CD4-positive, alpha-beta memory T cell (primary cell): ENCODE measurements around the gene TAF3. TPM values are rescaled to one million over a fixed set of nuclear protein-coding genes. Genes with fewer than 3 reads are reported as not detected.

Experiments
- CTCF ChIA-PET: fragments of 350-600 bp; sonication (Branson Sonifier 250); formaldehyde crosslinking; loops from one replicate; lab custom pipeline; 2021; ENCODE audit warnings: inconsistent platforms; ENCODE audit not compliant: partially characterized antibody; lab: Charles Lee
- POLR2A ChIA-PET: fragments of 350-600 bp; sonication (Branson Sonifier 250); formaldehyde crosslinking; loops from one replicate; lab custom pipeline; 2021; ENCODE audit not compliant: partially characterized antibody; lab: Charles Lee
- DNase-seq, 5 donors: peaks; one replicate each; pipeline versions ENCODE4 v3.0.0 to v3.0.0-alpha.2; 2020 to 2022; ENCODE audit warnings: mixed read lengths in 1 of 5
- H3K27ac ChIP-seq: one replicate; pipeline ENCODE4 v1.7.0; 2013; ENCODE audit warnings: low read depth, low read length
- H3K27me3 ChIP-seq: 2 replicates; pipeline ENCODE4 v1.7.0; 2013; ENCODE audit warnings: mild to moderate bottlenecking, low read length, moderate library complexity; ENCODE audit not compliant: insufficient read depth
- H3K36me3 ChIP-seq: 2 replicates; pipeline ENCODE4 v1.7.0; 2013; ENCODE audit warnings: mild to moderate bottlenecking, low read length, moderate library complexity; ENCODE audit not compliant: insufficient read depth
- H3K4me1 ChIP-seq: 2 replicates; pipeline ENCODE4 v1.7.0; 2013; ENCODE audit warnings: mild to moderate bottlenecking, low read length, moderate library complexity; ENCODE audit not compliant: insufficient read depth
- H3K4me3 ChIP-seq, 2 donors: one replicate each; pipeline ENCODE4 v1.7.0; 2013; ENCODE audit warnings: low read length in 2 of 2, mild to moderate bottlenecking in 1 of 2
- H3K9me3 ChIP-seq, 2 donors: one replicate each; pipeline ENCODE4 v1.7.0; 2013; ENCODE audit warnings: low read length in 2 of 2, control low read depth in 1 of 2; ENCODE audit not compliant: control insufficient read depth in 1 of 2
- H3K27ac Mint-ChIP-seq, 7 donors: one replicate each; pipeline ENCODE4 v1.8.0; 2020 to 2021; ENCODE audit warnings: mixed read lengths in 7 of 7, mild to moderate bottlenecking in 6 of 7, inconsistent platforms in 3 of 7, moderate library complexity in 3 of 7
- H3K27me3 Mint-ChIP-seq, 2 donors: one replicate each; pipeline ENCODE4 v1.8.0; 2020 to 2021; ENCODE audit warnings: mixed read lengths in 2 of 2
- H3K36me3 Mint-ChIP-seq, 2 donors: one replicate each; pipeline ENCODE4 v1.8.0; 2020 to 2021; ENCODE audit warnings: mixed read lengths in 2 of 2, inconsistent platforms in 1 of 2, mild to moderate bottlenecking in 1 of 2
- H3K4me1 Mint-ChIP-seq, 4 donors: one replicate each; pipeline ENCODE4 v1.8.0; 2020 to 2021; ENCODE audit warnings: mixed read lengths in 4 of 4, mild to moderate bottlenecking in 1 of 4
- H3K4me3 Mint-ChIP-seq, 8 donors: one replicate each; pipeline ENCODE4 v1.8.0; 2020 to 2021; ENCODE audit warnings: mixed read lengths in 8 of 8, mild to moderate bottlenecking in 7 of 8, moderate library complexity in 6 of 8, inconsistent platforms in 3 of 8
- H3K9me3 Mint-ChIP-seq, 8 donors: one replicate each; pipeline ENCODE4 v1.8.0; 2020 to 2021; ENCODE audit warnings: mixed read lengths in 8 of 8, mild to moderate bottlenecking in 5 of 8, inconsistent platforms in 3 of 8, moderate library complexity in 1 of 8
- intact Hi-C: fragments of 100-400 bp; cut with micrococcal nuclease; formaldehyde crosslinking; loops from one replicate; pipeline ENCODE4 v1.15.1; 2023
- polyA plus RNA-seq, 2 donors: library from polyadenylated mRNA; unstranded; fragments of 300-500 nt; fragmentation: Illumina TruSeq; gene quantifications; one replicate each; pipeline ENCODE4 v1.2.3, GENCODE V29; 2021
- total RNA-seq, 2 experiments: library from RNA; stranded (reverse); gene quantifications; one replicate each; pipeline ENCODE4 v1.2.3, GENCODE V29; 2021

TAF3 gene
- total and polyA plus RNA-seq, 4 experiments from 2014 or later = 3.0 to 21.8 (median 18.5) TPM

DNA sequence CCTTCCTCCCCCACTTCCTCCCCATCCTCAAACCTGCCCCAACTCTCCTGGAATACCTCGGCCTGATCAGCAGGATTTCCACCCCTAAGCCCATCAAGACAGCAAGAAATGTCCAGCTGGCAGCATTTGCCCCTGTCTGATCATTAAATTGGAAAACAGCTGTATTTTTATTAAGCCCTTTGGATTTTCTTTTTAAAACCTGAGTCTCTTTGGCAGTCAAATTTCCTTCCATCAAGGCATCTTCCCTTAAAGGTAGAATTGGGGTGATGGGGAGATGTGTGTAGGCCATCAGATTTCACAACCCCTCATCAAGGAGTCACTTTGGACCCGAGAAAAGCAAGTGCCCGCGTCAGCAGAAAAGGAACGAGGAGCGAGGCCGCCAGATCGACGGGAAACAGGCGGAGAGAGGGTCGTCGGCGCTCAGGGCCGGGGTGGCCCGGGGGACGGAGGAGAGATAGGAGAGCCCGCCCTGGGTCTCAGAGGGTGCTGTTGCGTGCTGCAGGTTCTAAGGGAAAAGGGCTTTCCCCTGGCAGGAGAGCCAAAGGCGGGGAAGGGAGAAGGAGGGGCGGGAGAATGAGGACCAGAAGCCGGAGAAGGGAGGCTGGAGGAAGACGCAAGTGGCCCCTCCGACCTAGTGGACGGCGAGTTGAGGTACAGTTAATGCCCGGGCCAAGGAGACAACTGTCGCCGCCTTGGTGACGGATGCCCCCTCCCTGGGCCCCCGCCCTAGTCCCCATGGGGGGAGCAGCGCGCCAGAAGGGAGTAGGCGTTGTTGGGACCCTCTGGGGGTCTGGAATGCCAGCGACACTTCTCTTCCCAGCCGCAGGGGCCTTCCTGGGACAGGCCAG is 224.6 kb downstream of the TAF3 start:
- CTCF ChIA-PET = interaction anchor here (0.7 to 0.9 kb wide), 2 partner anchors 430 to 1166 kb away, joined by 3 to 4 read pairs; no protein-coding TSS in a partner anchor
- POLR2A ChIA-PET = interaction anchor here (1.2 to 1.6 kb wide), 4 partner anchors 8 to 289 kb away, joined by 3 to 5 read pairs (median 4); partner anchors contain the start of gene GATA3
- H3K9me3 Mint-ChIP-seq = peaks cover 0 to 38% (median 14%) of the 10 kb centered on the region in 8 donors
- peak overlapping the region in 5 of 7 donors; percentile 3 to 87 (median 43) for H3K27ac Mint-ChIP-seq
- peaks cover 39 to 81% (median 57%) of the 10 kb centered on the region in 4 donors for H3K4me1 Mint-ChIP-seq
- peaks cover 0 to 1% of the 10 kb centered on the region in 2 donors for H3K36me3 Mint-ChIP-seq
- DNase-seq = no peak
- H3K4me3 ChIP-seq = no peak overlapping the region
- peaks cover 97% of the 10 kb centered on the region for H3K27me3 ChIP-seq
- H3K9me3 ChIP-seq = no peaks in the 10 kb centered on the region
- H3K36me3 ChIP-seq = no peaks in the 10 kb centered on the region
- intact Hi-C loops = no loop called here
- peak overlapping the region in 5 of 8 donors; percentile 9 to 75 (median 28) for H3K4me3 Mint-ChIP-seq
- H3K4me1 ChIP-seq = peaks cover 63% of the 10 kb centered on the region
- H3K27ac ChIP-seq = no peak overlapping the region
- H3K27me3 Mint-ChIP-seq = peaks cover 86 to 90% of the 10 kb centered on the region in 2 donors

DNA sequence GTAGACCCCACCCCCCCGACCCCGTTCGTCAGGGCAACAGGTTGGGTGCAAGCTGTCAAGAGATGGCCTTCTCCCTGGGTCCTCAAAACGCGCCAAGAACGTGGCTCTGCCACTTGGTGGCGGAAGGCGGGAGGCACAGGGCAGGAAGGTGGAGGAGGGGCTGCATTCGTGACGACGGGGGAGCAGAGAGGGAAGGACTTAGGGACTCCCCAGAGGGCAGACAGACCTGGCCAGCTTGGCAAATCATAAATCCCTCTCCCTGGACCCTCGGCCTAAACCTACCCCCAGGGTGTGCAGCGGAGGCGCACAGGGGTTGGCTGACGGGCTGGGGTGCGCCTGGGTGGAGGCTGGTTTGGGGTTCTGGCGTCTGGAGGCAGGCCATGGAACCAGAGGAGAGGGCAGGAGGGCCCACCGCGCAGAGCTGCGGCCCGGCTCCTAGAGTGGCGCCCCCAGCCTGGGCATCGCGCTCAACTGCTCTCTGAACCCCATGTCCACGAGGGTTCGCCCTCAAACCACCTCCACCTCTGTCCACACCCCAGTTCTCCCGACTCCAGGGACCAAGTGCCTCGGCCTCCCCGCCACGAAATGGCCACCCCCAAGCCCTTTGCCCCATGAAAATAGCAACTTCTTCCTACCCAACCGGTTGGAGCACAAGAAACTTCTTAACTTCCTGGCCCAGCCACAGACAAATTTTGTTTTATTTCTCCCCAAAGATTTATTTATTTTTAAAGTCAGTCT is 225.4 kb downstream of the TAF3 start:
- H3K36me3 ChIP-seq = no peaks in the 10 kb centered on the region
- peaks cover 0 to 4% of the 10 kb centered on the region in 2 donors for H3K36me3 Mint-ChIP-seq
- peak overlapping the region in 5 of 7 donors; percentile 19 to 82 (median 79) for H3K27ac Mint-ChIP-seq
- peak in 3 of 5 donors; percentile 49 to 65 (median 53) for DNase-seq
- peaks cover 67% of the 10 kb centered on the region for H3K4me1 ChIP-seq
- intact Hi-C loops = no loop called here
- H3K9me3 Mint-ChIP-seq = peaks cover 0 to 32% (median 9%) of the 10 kb centered on the region in 8 donors
- CTCF ChIA-PET = no interaction called here
- peaks cover 38 to 82% (median 58%) of the 10 kb centered on the region in 4 donors for H3K4me1 Mint-ChIP-seq
- H3K27me3 ChIP-seq = peaks cover 96% of the 10 kb centered on the region
- no peak overlapping the region for H3K27ac ChIP-seq
- no peaks in the 10 kb centered on the region for H3K9me3 ChIP-seq
- H3K4me3 ChIP-seq = no peak overlapping the region
- POLR2A ChIA-PET = interaction anchor here (1.4 to 1.6 kb wide), 2 partner anchors 16 to 289 kb away, joined by 3 to 5 read pairs; no protein-coding TSS in a partner anchor
- peak overlapping the region; percentile 31 to 81 (median 56) for H3K4me3 Mint-ChIP-seq
- peaks cover 82 to 86% of the 10 kb centered on the region in 2 donors for H3K27me3 Mint-ChIP-seq

DNA sequence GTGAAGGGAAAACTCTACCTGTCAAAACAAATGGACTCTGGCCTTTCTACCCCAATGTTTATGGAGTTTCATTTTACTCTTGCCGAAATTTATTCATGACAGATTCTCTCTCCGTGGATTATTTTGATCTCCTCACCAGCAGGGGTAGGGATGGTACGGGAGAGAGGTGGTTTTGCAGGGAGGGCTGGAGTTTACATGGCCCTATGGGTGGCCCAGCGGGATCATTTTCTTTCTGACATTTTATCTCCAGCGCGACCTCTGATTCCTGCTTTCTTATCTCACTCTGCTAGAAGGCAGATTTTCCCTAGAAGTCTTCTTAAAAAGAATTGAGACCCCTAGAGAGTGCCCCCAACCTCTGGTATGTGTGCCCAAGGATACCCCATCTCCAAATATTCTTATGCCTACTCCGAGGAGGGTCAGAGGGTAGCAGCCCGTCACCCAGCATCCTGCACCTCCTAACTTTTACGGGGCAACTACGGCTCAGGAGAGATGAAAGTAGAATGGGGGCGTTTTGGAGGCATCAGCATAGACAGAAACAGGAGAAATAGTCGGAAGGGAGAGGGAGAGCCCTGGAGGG is 226.1 kb downstream of the TAF3 start:
- POLR2A ChIA-PET = interaction anchor here (1.2 kb wide), 1 partner anchor 7 kb away, joined by 3 read pairs; no protein-coding TSS in a partner anchor
- Mint-ChIP-seq H3K27ac (peak overlapping the region in 4 of 7 donors; percentile 17 to 79 (median 49)), H3K27me3 (peaks cover 85 to 86% of the 10 kb centered on the region in 2 donors), H3K36me3 (peaks cover 0 to 4% of the 10 kb centered on the region in 2 donors), H3K9me3 (peaks cover 0 to 25% (median 5%) of the 10 kb centered on the region in 8 donors), H3K4me3 (peak overlapping the region; percentile 23 to 81 (median 42)), H3K4me1 (peaks cover 39 to 85% (median 60%) of the 10 kb centered on the region in 4 donors)
- Histone ChIP-seq H3K27ac (no peak overlapping the region), H3K27me3 (peaks cover 94% of the 10 kb centered on the region), H3K4me1 (peaks cover 74% of the 10 kb centered on the region), H3K36me3 (no peaks in the 10 kb centered on the region), H3K4me3 (no peak overlapping the region), H3K9me3 (no peaks in the 10 kb centered on the region)
- intact Hi-C loops = no loop called here
- CTCF ChIA-PET = no interaction called here
- DNase-seq = peak in 1 of 5 donors; percentile 18

DNA sequence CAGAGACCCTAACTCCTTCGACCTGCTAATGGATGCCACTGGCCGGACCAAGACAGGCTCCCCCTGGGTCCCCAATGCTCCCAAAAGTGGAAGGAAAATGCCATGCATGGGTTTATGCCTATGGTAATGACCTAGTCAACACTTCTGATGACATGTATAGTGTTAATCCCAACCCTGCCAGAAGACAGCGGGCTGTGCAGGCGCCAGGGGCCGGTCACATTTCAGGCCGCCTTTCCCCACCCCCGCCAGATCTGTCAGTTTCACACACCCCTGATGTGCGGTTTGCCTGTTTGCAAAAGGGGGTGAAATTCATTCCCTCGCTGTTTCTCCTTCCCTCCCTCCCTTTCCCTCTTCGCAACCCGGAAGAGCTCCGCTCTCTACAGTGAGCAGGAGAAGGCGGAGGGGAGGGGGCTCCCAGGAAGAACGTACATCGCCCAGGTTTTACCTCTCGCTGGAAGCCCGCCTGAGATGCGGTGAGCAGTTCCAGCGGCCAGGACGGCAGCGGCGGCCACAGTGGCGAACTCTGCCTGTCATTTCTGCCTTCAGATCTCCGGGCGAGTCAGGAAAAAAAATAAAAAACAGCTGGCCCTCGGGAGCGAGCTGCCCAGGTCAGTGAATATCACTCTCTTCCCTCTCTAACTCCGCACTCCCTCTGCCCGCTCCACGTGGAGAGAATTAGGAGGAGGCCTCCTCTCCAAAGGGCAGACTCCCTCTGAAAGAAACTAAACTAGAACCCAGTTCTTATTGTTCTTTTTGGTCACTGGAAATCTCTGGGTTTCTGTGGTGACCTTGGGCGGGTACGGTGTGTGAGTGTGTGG is 226.8 kb downstream of the TAF3 start:
- peak overlapping the region; percentile 17 to 81 (median 66) for H3K4me3 Mint-ChIP-seq
- no peak overlapping the region for H3K4me3 ChIP-seq
- no peaks in the 10 kb centered on the region for H3K36me3 ChIP-seq
- H3K9me3 ChIP-seq = no peaks in the 10 kb centered on the region
- H3K4me1 Mint-ChIP-seq = peaks cover 38 to 81% (median 60%) of the 10 kb centered on the region in 4 donors
- intact Hi-C loops = no loop called here
- peaks cover 80 to 83% of the 10 kb centered on the region in 2 donors for H3K27me3 Mint-ChIP-seq
- peaks cover 0 to 4% of the 10 kb centered on the region in 2 donors for H3K36me3 Mint-ChIP-seq
- peak in 2 of 5 donors; percentile 19 to 27 for DNase-seq
- H3K9me3 Mint-ChIP-seq = peaks cover 0 to 20% (median 4%) of the 10 kb centered on the region in 8 donors
- peaks cover 94% of the 10 kb centered on the region for H3K27me3 ChIP-seq
- CTCF ChIA-PET = interaction anchor here (1.2 kb wide), 1 partner anchor 15 kb away, joined by 3 read pairs; no protein-coding TSS in a partner anchor
- peak overlapping the region in 5 of 7 donors; percentile 2 to 79 (median 41) for H3K27ac Mint-ChIP-seq
- H3K4me1 ChIP-seq = peaks cover 81% of the 10 kb centered on the region
- H3K27ac ChIP-seq = no peak overlapping the region
- POLR2A ChIA-PET = interaction anchor here (0.8 to 1.5 kb wide), 4 partner anchors 8 to 371 kb away, joined by 3 to 5 read pairs (median 4); no protein-coding TSS in a partner anchor

DNA sequence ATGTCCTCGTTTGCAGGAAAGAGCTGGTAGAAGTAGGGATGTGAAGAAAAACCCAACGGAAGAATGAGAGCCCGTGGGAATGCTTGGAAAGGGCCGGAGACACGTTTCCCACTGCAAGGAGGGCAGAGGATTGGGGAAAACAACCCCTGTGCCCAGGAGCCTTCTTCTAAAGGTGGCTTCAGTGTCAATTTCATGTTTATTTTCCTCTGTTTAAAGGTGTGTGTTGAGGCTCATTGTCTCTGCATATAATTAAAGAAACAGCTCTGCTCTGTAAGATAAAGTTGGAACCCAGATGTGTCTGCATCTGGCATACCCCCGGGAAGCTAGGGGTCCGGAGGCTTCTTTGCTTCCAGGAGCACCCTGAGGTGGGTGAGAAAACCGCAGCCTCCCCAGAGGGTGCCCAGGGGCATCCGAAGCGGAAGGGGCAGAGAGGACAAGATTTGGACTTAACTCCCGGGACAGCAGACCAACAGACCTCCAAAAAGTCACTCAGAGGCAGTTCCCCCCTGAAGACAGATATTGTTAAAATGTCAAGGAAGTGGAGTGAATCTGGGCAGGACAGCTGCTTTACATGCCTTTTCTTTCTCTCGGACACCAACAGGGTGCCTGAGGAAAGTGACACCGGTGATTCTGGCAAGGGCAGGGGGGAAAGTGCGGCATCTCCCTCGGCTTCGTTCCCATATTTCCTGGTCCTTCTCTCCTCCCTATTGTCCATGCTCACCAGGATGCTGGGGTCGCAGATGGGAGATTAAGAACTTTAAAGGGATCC is 227.6 kb downstream of the TAF3 start:
- ChIA-PET CTCF (interaction anchor here (1.2 kb wide), 1 partner anchor 16 kb away, joined by 3 read pairs; no protein-coding TSS in a partner anchor), POLR2A (interaction anchor here (0.8 to 1.5 kb wide), 4 partner anchors 9 to 370 kb away, joined by 3 to 5 read pairs (median 4); no protein-coding TSS in a partner anchor)
- Mint-ChIP-seq H3K36me3 (peaks cover 0 to 4% of the 10 kb centered on the region in 2 donors), H3K9me3 (peaks cover 0 to 15% (median 4%) of the 10 kb centered on the region in 8 donors), H3K4me1 (peaks cover 38 to 86% (median 60%) of the 10 kb centered on the region in 4 donors), H3K4me3 (peak overlapping the region; percentile 17 to 81 (median 66)), H3K27me3 (peaks cover 74 to 75% of the 10 kb centered on the region in 2 donors), H3K27ac (peak overlapping the region in 5 of 7 donors; percentile 4 to 79 (median 10))
- Histone ChIP-seq H3K4me1 (peaks cover 89% of the 10 kb centered on the region), H3K36me3 (no peaks in the 10 kb centered on the region), H3K27ac (no peak overlapping the region), H3K27me3 (peaks cover 93% of the 10 kb centered on the region), H3K4me3 (no peak overlapping the region), H3K9me3 (no peaks in the 10 kb centered on the region)
- peak in 2 of 5 donors; percentile 22 to 35 for DNase-seq
- intact Hi-C loops = no loop called here
